Uterus (tissue), 2 donors: ENCODE measurements around the gene CEBPE.

Experiments
- POLR2A ChIP-seq, 2 donors: fragments of 450-650 bp; IDR thresholded peaks; one replicate each; pipeline ENCODE4 v1.6.1; 2016; ENCODE audit warnings: antibody characterized with exemption in 2 of 2, mild to moderate bottlenecking in 1 of 2, moderate library complexity in 1 of 2
- TF ChIP-seq, protein P1 (sequence below), 4 experiments: fragments of 200-600 bp in 2 of 4; fragments of 450-650 bp in 2 of 4; sonication (generic) in 2 of 4; IDR thresholded peaks; one replicate each; pipeline ENCODE4 v1.5.1; 2016 to 2019; ENCODE audit warnings: antibody characterized with exemption in 4 of 4, mild to moderate bottlenecking in 2 of 4, moderate library complexity in 1 of 4

DNA sequence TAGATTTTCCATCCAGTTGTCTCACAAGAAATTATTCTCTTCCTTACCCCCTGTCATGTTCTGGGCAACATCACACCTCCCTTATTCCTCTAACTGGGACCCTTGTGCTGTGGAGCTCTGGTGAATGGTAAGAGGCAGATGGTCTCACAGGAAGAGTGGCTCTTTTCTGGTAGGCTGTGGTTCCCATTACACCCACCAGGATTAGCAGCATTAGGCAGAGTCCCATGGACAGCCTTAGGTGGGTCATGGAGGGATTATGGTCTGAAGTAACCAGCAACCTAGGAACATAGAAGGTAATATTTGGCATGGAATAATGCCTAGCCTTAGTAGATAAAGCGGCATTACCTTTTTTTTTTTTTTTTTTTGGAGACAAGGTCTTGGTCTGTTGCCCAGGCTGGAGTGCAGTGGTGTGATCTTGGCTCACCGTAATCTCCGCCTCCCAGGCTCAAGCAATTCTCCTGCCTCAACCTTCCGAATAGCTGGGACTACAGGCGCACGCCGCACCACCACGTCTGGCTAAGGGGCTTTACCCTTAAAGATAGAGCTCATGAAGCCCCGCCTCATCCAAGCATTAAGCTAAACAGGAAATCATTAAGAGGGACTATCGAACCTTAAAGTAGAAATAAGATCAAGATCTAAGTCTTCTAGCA lies 19.7 kb downstream of the CEBPE start:
- no peak for TF ChIP-seq POLR2A (IDR thresholded peaks at IDR 0.05)
- TF ChIP-seq, protein P1, sequence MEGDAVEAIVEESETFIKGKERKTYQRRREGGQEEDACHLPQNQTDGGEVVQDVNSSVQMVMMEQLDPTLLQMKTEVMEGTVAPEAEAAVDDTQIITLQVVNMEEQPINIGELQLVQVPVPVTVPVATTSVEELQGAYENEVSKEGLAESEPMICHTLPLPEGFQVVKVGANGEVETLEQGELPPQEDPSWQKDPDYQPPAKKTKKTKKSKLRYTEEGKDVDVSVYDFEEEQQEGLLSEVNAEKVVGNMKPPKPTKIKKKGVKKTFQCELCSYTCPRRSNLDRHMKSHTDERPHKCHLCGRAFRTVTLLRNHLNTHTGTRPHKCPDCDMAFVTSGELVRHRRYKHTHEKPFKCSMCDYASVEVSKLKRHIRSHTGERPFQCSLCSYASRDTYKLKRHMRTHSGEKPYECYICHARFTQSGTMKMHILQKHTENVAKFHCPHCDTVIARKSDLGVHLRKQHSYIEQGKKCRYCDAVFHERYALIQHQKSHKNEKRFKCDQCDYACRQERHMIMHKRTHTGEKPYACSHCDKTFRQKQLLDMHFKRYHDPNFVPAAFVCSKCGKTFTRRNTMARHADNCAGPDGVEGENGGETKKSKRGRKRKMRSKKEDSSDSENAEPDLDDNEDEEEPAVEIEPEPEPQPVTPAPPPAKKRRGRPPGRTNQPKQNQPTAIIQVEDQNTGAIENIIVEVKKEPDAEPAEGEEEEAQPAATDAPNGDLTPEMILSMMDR (IDR thresholded peaks at IDR 0.05), result no peak
